ENCODE measurements around the gene TAPT1.

Gene TAPT1

DNA sequence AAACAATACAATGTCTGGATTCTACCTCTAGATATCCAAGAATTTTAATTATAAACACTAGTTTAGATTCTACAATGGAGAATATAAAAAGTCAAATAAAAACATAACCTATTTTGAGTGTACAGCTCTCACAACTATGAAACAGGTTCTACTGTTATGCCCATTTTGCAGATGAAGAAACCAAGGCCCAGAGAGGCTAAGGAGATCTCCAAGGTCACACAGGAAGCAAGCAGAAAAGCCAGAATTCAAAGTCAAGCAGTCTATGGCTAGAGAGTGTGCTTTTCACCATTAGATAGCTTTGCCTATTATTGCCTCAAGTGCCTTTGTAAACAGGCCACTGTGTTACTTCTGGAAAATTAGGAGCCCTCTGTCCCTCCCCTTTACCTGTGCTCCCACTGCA, 7.3 kb downstream of the TAPT1 start:
- Histone ChIP-seq H3K4me3 (ENCODE audit: low read length, poor library complexity, severe bottlenecking) (no peak overlapping the region), H3K4me2 (ENCODE audit: low read depth, low read length, poor library complexity, severe bottlenecking) (peak overlapping the region; percentile 88), H3K9me3 (ENCODE audit: insufficient read depth, low read depth, low read length) (no peaks in the 10 kb centered on the region), H3K79me2 (ENCODE audit: insufficient read depth, low read length) (peaks cover 100% of the 10 kb centered on the region), H3K4me1 (ENCODE audit: insufficient read depth, low read length, poor library complexity, severe bottlenecking) (peaks cover 62% of the 10 kb centered on the region), H3F3A (ENCODE audit: low read depth) (no peaks in the 10 kb centered on the region), H2AFZ (ENCODE audit: low read length) (no peak overlapping the region), H3K27me3 (ENCODE audit: insufficient read depth, low read length, poor library complexity, severe bottlenecking) (no peaks in the 10 kb centered on the region), H3K9ac (ENCODE audit: low read depth, low read length, poor library complexity, severe bottlenecking) (no peak overlapping the region), H4K20me1 (ENCODE audit: insufficient read depth, low read length, poor library complexity, severe bottlenecking) (peaks cover 82% of the 10 kb centered on the region), H3K9me2 (replicated peaks; ENCODE audit: low read depth, low read length) (no peaks in the 10 kb centered on the region), H3K36me3 (ENCODE audit: insufficient read depth, low read length) (peaks cover 9% of the 10 kb centered on the region; the same call in 1 of the 2 replicates)
- TF ChIP-seq CTCF (conservative IDR thresholded peaks at IDR 0.05; ENCODE audit: low read length) (no peak), EZH2phosphoT487 (IDR thresholded peaks at IDR 0.05; ENCODE audit: borderline replicate concordance) (no peak)

DNA sequence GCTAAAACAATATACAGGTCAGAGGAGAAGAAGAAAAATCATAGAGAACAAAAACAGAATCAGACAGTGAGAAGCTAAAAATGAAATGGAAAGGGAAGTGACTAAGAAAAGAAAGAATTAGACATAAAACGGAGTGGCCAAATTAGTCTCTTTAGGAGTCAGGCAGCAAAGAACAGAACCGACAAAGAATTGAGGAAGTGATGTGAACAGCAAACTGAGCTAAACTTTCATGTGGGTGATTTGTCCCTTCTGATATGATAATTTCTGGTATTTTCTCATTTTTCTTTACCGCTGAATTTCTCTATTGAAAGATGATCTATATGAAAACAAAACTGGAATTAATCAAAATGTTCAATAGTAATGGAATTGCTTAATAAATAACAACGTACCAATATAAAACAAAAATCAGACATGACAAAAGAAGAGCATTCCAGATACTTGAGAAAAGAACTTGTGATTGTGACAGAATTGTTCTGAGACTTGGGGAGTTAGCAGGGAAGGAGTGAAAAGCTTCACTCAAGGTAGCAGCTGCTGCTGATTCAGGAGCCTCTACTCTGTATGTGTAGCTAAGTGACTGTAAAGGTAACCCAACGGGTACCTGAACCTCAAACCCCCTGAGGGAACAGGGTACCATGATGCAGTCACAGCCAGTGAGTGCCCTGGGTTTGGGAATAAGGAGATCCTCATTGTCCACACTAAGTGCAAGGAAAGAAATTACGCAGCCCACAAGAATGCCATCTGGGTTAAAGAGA, 8.8 kb downstream of the TAPT1 start:
- Histone ChIP-seq H3F3A (ENCODE audit: low read depth) (no peaks in the 10 kb centered on the region), H3K79me2 (ENCODE audit: insufficient read depth, low read length) (peaks cover 100% of the 10 kb centered on the region), H3K9me2 (replicated peaks; ENCODE audit: low read depth, low read length) (no peaks in the 10 kb centered on the region), H3K36me3 (ENCODE audit: insufficient read depth, low read length) (peaks cover 23% of the 10 kb centered on the region), H3K9me3 (ENCODE audit: insufficient read depth, low read depth, low read length) (no peaks in the 10 kb centered on the region), H4K20me1 (ENCODE audit: insufficient read depth, low read length, poor library complexity, severe bottlenecking) (peaks cover 81% of the 10 kb centered on the region), H3K4me3 (ENCODE audit: low read length, poor library complexity, severe bottlenecking) (no peak overlapping the region), H3K4me1 (ENCODE audit: insufficient read depth, low read length, poor library complexity, severe bottlenecking) (peaks cover 62% of the 10 kb centered on the region), H3K4me2 (ENCODE audit: low read depth, low read length, poor library complexity, severe bottlenecking) (peak overlapping the region; percentile 42), H3K27me3 (ENCODE audit: insufficient read depth, low read length, poor library complexity, severe bottlenecking) (no peaks in the 10 kb centered on the region), H2AFZ (ENCODE audit: low read length) (no peak overlapping the region), H3K9ac (ENCODE audit: low read depth, low read length, poor library complexity, severe bottlenecking) (peak overlapping the region; percentile 21)
- TF ChIP-seq CTCF (conservative IDR thresholded peaks at IDR 0.05; ENCODE audit: low read length) (no peak), EZH2phosphoT487 (IDR thresholded peaks at IDR 0.05; ENCODE audit: borderline replicate concordance) (no peak)

DNA sequence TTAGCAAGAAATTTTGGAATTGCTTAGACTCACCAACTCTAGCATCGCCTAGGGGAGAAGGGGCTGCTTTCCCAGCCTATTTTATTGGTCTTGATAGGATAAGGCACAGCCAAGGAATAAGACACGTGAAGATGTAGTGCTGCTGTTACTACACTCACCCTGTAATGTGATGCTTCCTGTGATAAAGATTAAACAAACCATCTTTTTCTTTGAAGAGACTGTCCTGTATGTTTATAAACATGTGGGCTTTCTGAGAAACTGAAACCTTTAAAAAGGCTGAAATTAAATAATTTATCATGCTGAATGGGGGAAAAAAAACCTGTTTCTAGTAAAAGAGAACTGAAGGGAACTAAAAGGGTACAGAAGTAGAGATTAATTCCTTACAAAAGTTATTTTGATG, 13.2 kb downstream of the TAPT1 start:
- H3K9ac ChIP-seq (ENCODE audit: low read depth, low read length, poor library complexity, severe bottlenecking), result no peak overlapping the region
- TF ChIP-seq CTCF (conservative IDR thresholded peaks at IDR 0.05; ENCODE audit: low read length) (no peak), EZH2phosphoT487 (IDR thresholded peaks at IDR 0.05; ENCODE audit: borderline replicate concordance) (no peak)
- no peaks in the 10 kb centered on the region for H3K9me3 ChIP-seq (ENCODE audit: insufficient read depth, low read depth, low read length)
- peaks cover 60% of the 10 kb centered on the region for H3K36me3 ChIP-seq (ENCODE audit: insufficient read depth, low read length)
- H4K20me1 ChIP-seq (ENCODE audit: insufficient read depth, low read length, poor library complexity, severe bottlenecking), result peaks cover 73% of the 10 kb centered on the region
- H3K9me2 ChIP-seq (replicated peaks; ENCODE audit: low read depth, low read length), result no peaks in the 10 kb centered on the region
- H3K4me3 ChIP-seq (ENCODE audit: low read length, poor library complexity, severe bottlenecking), result no peak overlapping the region
- H3K4me2 ChIP-seq (ENCODE audit: low read depth, low read length, poor library complexity, severe bottlenecking), result peak overlapping the region; percentile 3
- H3K4me1 ChIP-seq (ENCODE audit: insufficient read depth, low read length, poor library complexity, severe bottlenecking), result peaks cover 39% of the 10 kb centered on the region
- H3K27me3 ChIP-seq (ENCODE audit: insufficient read depth, low read length, poor library complexity, severe bottlenecking), result no peaks in the 10 kb centered on the region
- peaks cover 99% of the 10 kb centered on the region for H3K79me2 ChIP-seq (ENCODE audit: insufficient read depth, low read length)
- H2AFZ ChIP-seq (ENCODE audit: low read length), result no peak overlapping the region
- no peaks in the 10 kb centered on the region for H3F3A ChIP-seq (ENCODE audit: low read depth)

All from Loucy (cell line).